B cell (primary cell): ENCODE results near the gene SUSD4. TPM values are rescaled to one million over a fixed set of nuclear protein-coding genes. Genes with fewer than 3 reads are reported as not detected.

Source experiments
- ATAC-seq: fragments of 200-7000 bp; cut with Tn5 transposase; one replicate; pipeline ENCODE4 v1.10.0; 2021; ENCODE audit warnings: low read depth, mild to moderate bottlenecking, moderate number of reproducible peaks, moderate library complexity
- CTCF ChIA-PET: fragments of 350-600 bp; sonication (Branson Sonifier 250); formaldehyde crosslinking; loops from one replicate; lab custom pipeline; 2021; ENCODE audit warnings: antibody characterized with exemption, inconsistent platforms; lab: Charles Lee
- POLR2A ChIA-PET: fragments of 350-600 bp; sonication (Branson Sonifier 250); formaldehyde crosslinking; loops from one replicate; lab custom pipeline; 2021; ENCODE audit warnings: antibody characterized with exemption; lab: Charles Lee
- DNase-seq: peaks from one replicate; pipeline ENCODE4 v3.0.0; 2013
- H2AFZ ChIP-seq: 2 replicates; pipeline ENCODE4 v1.6.1; 2012; ENCODE audit warnings: mild to moderate bottlenecking, low read depth, low read length; ENCODE audit not compliant: insufficient read depth, poor library complexity, severe bottlenecking
- H3K27ac ChIP-seq, 2 donors: 1 replicate in 1 of 2; 2 replicates in 1 of 2; pipeline ENCODE4 v1.5.1; 2012 to 2013; ENCODE audit warnings: low read length in 2 of 2, mild to moderate bottlenecking in 2 of 2, moderate library complexity in 1 of 2
- H3K27me3 ChIP-seq, 4 experiments: fragments of 200-600 bp in 1 of 4; sonication (generic) in 1 of 4; replicated peaks in 1 of 4; 1 replicate in 2 of 4; 2 replicates in 2 of 4; pipeline versions ENCODE4 v1.6.1 to v1.7.0; 2013 to 2016; ENCODE audit warnings: low read length in 3 of 4, mild to moderate bottlenecking in 2 of 4, mixed read lengths in 1 of 4, moderate library complexity in 1 of 4; ENCODE audit not compliant: insufficient read depth in 4 of 4, control insufficient read depth in 3 of 4; ENCODE audit errors: control extremely low read depth in 1 of 4
- H3K36me3 ChIP-seq, 2 experiments: replicated peaks in 1 of 2; 1 replicate in 1 of 2; 2 replicates in 1 of 2; pipeline versions ENCODE4 v1.6.1 to v1.7.1; 2013; ENCODE audit warnings: low read length in 1 of 2; ENCODE audit not compliant: insufficient read depth in 2 of 2, control insufficient read depth in 1 of 2; ENCODE audit errors: control extremely low read depth in 1 of 2, extremely low read depth in 1 of 2
- H3K4me1 ChIP-seq, 2 donors: fragments of 200-600 bp in 1 of 2; sonication (generic) in 1 of 2; 1 replicate in 1 of 2; 2 replicates in 1 of 2; pipeline versions ENCODE4 v1.5.1 to v1.6.1; 2013 to 2017; ENCODE audit warnings: low read length in 2 of 2; ENCODE audit not compliant: control insufficient read depth in 2 of 2, insufficient read depth in 2 of 2
- H3K4me2 ChIP-seq: replicated peaks from 2 replicates; pipeline ENCODE3; 2012; ENCODE audit warnings: mild to moderate bottlenecking, low read depth, low read length; ENCODE audit not compliant: poor library complexity, severe bottlenecking
- H3K4me3 ChIP-seq, 5 experiments: fragments of 200-600 bp in 1 of 5; sonication (generic) in 1 of 5; 1 replicate in 3 of 5; 2 replicates in 2 of 5; pipeline versions ENCODE4 v1.5.1 to v1.7.0; 2011 to 2016; ENCODE audit warnings: low read length in 4 of 5, mild to moderate bottlenecking in 4 of 5, low read depth in 2 of 5, control low read depth in 1 of 5, moderate library complexity in 1 of 5; ENCODE audit not compliant: insufficient read depth in 1 of 5; ENCODE audit errors: control extremely low read depth in 1 of 5, extremely low read depth in 1 of 5
- H3K79me2 ChIP-seq: fragments of 200-600 bp; sonication (generic); one replicate; pipeline ENCODE4 v1.6.0; 2016; ENCODE audit warnings: low read length; ENCODE audit not compliant: control insufficient read depth, insufficient read depth
- H3K9ac ChIP-seq: fragments of 200-600 bp; sonication (generic); 2 replicates; pipeline ENCODE4 v1.6.1; 2017; ENCODE audit warnings: mild to moderate bottlenecking, low read length, moderate library complexity
- H3K9me3 ChIP-seq, 3 donors: one replicate each; pipeline versions ENCODE4 v1.6.1 to v1.7.1; 2013; ENCODE audit warnings: low read length in 2 of 3; ENCODE audit not compliant: control insufficient read depth in 2 of 3, insufficient read depth in 1 of 3; ENCODE audit errors: control extremely low read depth in 1 of 3
- H4K20me1 ChIP-seq: 2 replicates; pipeline ENCODE4 v1.6.0; 2012; ENCODE audit warnings: mild to moderate bottlenecking, low read length; ENCODE audit not compliant: insufficient read depth, control insufficient read depth, poor library complexity, severe bottlenecking
- H3K27ac Mint-ChIP-seq: one replicate; pipeline ENCODE4 v1.8.0; 2021; ENCODE audit warnings: mixed read lengths
- H3K27me3 Mint-ChIP-seq: one replicate; pipeline ENCODE4 v1.8.0; 2021; ENCODE audit warnings: mixed read lengths
- H3K4me1 Mint-ChIP-seq: one replicate; pipeline ENCODE4 v1.8.0; 2021; ENCODE audit warnings: mixed read lengths
- H3K4me3 Mint-ChIP-seq: one replicate; pipeline ENCODE4 v1.8.0; 2021; ENCODE audit warnings: mixed read lengths
- H3K9me3 Mint-ChIP-seq: one replicate; pipeline ENCODE4 v1.8.0; 2022; ENCODE audit warnings: mixed read lengths; ENCODE audit not compliant: insufficient read depth
- EZH2 ChIP-seq: IDR thresholded peaks from 2 replicates; pipeline ENCODE4 v1.6.1; 2012; ENCODE audit warnings: borderline replicate concordance, low read depth, mild to moderate bottlenecking, moderate library complexity, low read length; ENCODE audit not compliant: insufficient read depth, poor library complexity, severe bottlenecking
- WGBS: methylation state at CpG from one replicate; pipeline ENCODE4 v1.1.5; 2013; ENCODE audit warnings: missing lambda C conversion rate; ENCODE audit not compliant: insufficient coverage; 5-methylcytosine and 5-hydroxymethylcytosine counted together
- intact Hi-C: fragments of 100-400 bp; cut with micrococcal nuclease; formaldehyde crosslinking; loops from one replicate; pipeline ENCODE4 v1.10.0; 2022
- polyA plus RNA-seq: library from polyadenylated mRNA; depleted of rRNA; stranded (reverse); fragments of >200 nt; gene quantifications from 2 replicates; pipeline ENCODE4 v1.2.3, GENCODE V29; 2012
- total RNA-seq, 2 donors: library from RNA; stranded (reverse); fragments of 120-200 nt in 1 of 2; gene quantifications; 1 replicate in 1 of 2; 2 replicates in 1 of 2; pipeline versions ENCODE4 v1.2.3 to v1.2.4, GENCODE V29; 2013 to 2022
- TF ChIP-seq, protein P1 (sequence below): fragments of 200-600 bp; IDR thresholded peaks from one replicate; pipeline ENCODE4 v1.8.0; 2022; ENCODE audit warnings: antibody characterized with exemption, mild to moderate bottlenecking

Gene SUSD4
- total and polyA plus RNA-seq, 2 donors (not counting 1 experiment from before 2014, with no cell fraction given): 0.13 TPM; not detected in 1

DNA sequence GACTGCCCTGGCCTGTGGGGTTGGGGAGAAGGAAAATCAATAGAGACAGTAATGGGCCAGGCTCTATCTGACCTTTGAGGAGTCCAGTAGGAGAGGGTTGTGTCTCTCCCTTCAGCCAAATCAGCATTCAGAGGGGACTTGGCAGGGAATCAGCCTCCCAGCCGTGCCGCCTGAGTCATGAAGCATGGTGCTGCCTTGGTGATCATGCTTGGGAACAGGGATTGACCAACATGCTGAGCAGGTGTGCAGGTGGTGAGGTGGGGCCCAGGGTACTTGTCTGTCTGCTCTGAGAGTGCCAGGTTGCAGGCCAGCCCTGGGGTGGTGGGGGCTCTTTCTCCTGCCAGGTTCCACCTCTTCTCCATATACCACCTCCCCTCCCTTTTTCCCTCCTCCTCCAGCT, 162.0 kb downstream of the SUSD4 start:
- WGBS: 93% methylated on average over 2 of the region's 2 CpGs
- ChIA-PET POLR2A (no interaction called here), CTCF (no interaction called here)
- Histone ChIP-seq H3K36me3 (no peaks in the 10 kb centered on the region), H3K4me2 (no peak overlapping the region), H3K4me3 (no peak overlapping the region), H3K4me1 (no peaks in the 10 kb centered on the region), H3K27ac (no peak overlapping the region), H3K9ac (no peak overlapping the region), H4K20me1 (no peaks in the 10 kb centered on the region), H3K27me3 (peaks cover 0 to 8% (median 0%) of the 10 kb centered on the region in 4 experiments), H2AFZ (no peak overlapping the region), H3K9me3 (peaks cover 0 to 3% (median 0%) of the 10 kb centered on the region in 3 donors), H3K79me2 (no peaks in the 10 kb centered on the region)
- Mint-ChIP-seq H3K27ac (no peak overlapping the region), H3K4me1 (no peaks in the 10 kb centered on the region), H3K4me3 (no peak overlapping the region), H3K27me3 (peaks cover 25% of the 10 kb centered on the region), H3K9me3 (no peaks in the 10 kb centered on the region)
- ATAC-seq: no peak
- TF ChIP-seq, protein P1, sequence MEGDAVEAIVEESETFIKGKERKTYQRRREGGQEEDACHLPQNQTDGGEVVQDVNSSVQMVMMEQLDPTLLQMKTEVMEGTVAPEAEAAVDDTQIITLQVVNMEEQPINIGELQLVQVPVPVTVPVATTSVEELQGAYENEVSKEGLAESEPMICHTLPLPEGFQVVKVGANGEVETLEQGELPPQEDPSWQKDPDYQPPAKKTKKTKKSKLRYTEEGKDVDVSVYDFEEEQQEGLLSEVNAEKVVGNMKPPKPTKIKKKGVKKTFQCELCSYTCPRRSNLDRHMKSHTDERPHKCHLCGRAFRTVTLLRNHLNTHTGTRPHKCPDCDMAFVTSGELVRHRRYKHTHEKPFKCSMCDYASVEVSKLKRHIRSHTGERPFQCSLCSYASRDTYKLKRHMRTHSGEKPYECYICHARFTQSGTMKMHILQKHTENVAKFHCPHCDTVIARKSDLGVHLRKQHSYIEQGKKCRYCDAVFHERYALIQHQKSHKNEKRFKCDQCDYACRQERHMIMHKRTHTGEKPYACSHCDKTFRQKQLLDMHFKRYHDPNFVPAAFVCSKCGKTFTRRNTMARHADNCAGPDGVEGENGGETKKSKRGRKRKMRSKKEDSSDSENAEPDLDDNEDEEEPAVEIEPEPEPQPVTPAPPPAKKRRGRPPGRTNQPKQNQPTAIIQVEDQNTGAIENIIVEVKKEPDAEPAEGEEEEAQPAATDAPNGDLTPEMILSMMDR: no peak
- no peak for TF ChIP-seq EZH2
- no peak for DNase-seq
- intact Hi-C loops: no loop called here

DNA sequence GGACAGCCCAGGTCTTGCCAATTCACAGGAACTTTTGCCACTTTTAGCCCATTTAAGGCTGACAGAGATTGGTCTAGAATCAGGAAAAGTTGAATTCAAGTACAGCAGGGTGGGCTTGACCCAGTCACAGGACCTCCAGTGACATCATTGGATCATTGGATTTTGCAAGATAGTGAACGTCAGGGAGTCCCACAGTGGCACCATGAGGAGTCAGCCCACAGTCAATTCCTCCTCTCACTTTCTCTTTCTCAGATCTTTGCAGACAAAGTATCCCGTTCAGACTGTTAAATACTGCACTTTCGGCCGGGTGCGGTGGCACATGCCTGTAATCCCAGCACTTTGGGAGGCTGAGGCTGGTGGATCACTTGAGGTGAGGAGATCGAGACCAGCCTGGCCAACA, 163.1 kb downstream of the SUSD4 start:
- ChIA-PET CTCF (no interaction called here), POLR2A (no interaction called here)
- Histone ChIP-seq H3K9me3 (peaks cover 0 to 3% (median 0%) of the 10 kb centered on the region in 3 donors), H3K27ac (no peak overlapping the region), H3K36me3 (no peaks in the 10 kb centered on the region), H3K79me2 (no peaks in the 10 kb centered on the region), H3K4me2 (no peak overlapping the region), H2AFZ (no peak overlapping the region), H3K4me1 (no peaks in the 10 kb centered on the region), H3K9ac (no peak overlapping the region), H3K27me3 (peaks cover 0 to 8% (median 0%) of the 10 kb centered on the region in 4 experiments), H4K20me1 (no peaks in the 10 kb centered on the region), H3K4me3 (no peak overlapping the region)
- Mint-ChIP-seq H3K27me3 (peaks cover 20% of the 10 kb centered on the region), H3K27ac (no peak overlapping the region), H3K4me1 (no peaks in the 10 kb centered on the region), H3K4me3 (no peak overlapping the region), H3K9me3 (no peaks in the 10 kb centered on the region)
- intact Hi-C loops: no loop called here
- DNase-seq: no peak
- WGBS: 100% methylated on average over 1 of the region's 6 CpGs
- TF ChIP-seq, protein P1: no peak
- no peak for TF ChIP-seq EZH2
- no peak for ATAC-seq
